ENCODE data around the gene RYR2. TPM values are rescaled to one million over a fixed set of nuclear protein-coding genes. Genes with fewer than 3 reads are reported as not detected.

Gene RYR2
- total and polyA plus RNA-seq, 2 experiments from 2014 or later, result 0.50 to 0.95 TPM

GRCh38 chr1:237318748-237319147, 276.8 kb downstream of the RYR2 start:
- TF ChIP-seq EZH2 (IDR thresholded peaks at IDR 0.05; ENCODE audit: borderline replicate concordance), result no peak
- no peak for TF ChIP-seq CTCF (IDR thresholded peaks at IDR 0.05; ENCODE audit: poor library complexity)
- no peak for TF ChIP-seq EZH2phosphoT487 (IDR thresholded peaks at IDR 0.05; ENCODE audit: low read depth, severe bottlenecking, unreplicated experiment)
- 88% methylated on average over 3 of the region's 3 CpGs for WGBS (ENCODE audit: low lambda C conversion rate, missing lambda C conversion rate)

GRCh38 chr1:237320890-237321289, 278.9 kb downstream of the RYR2 start:
- no peaks in the 10 kb centered on the region for H3K36me3 ChIP-seq (replicated peaks; ENCODE audit: insufficient read depth, low read depth)
- no peaks in the 10 kb centered on the region for H3K79me2 ChIP-seq
- no peak overlapping the region for H3K27ac ChIP-seq
- H3K4me3 ChIP-seq, result no peak overlapping the region
- no peaks in the 10 kb centered on the region for H3K9me3 ChIP-seq (ENCODE audit: low read depth)
- no peaks in the 10 kb centered on the region for H3K4me1 ChIP-seq (ENCODE audit: insufficient read depth)
- no peak for DNase-seq (ENCODE audit: low spot score)
- no peaks in the 10 kb centered on the region for H4K20me1 ChIP-seq (ENCODE audit: insufficient read depth, poor library complexity, severe bottlenecking)
- no peak overlapping the region for H3K4me2 ChIP-seq
- no peak for TF ChIP-seq EZH2phosphoT487 (IDR thresholded peaks at IDR 0.05; ENCODE audit: low read depth, severe bottlenecking, unreplicated experiment)
- no peak for TF ChIP-seq CTCF (IDR thresholded peaks at IDR 0.05; ENCODE audit: poor library complexity)
- no peak for TF ChIP-seq EZH2 (IDR thresholded peaks at IDR 0.05; ENCODE audit: borderline replicate concordance)
- no peak overlapping the region for H2AFZ ChIP-seq
- no peaks in the 10 kb centered on the region for H3K27me3 ChIP-seq
- H3K9me2 ChIP-seq (replicated peaks; ENCODE audit: insufficient read depth), result no peaks in the 10 kb centered on the region

More at GRCh38 chr1:237318748-237319147, 276.8 kb downstream of the RYR2 start:
- DNase-seq (ENCODE audit: low spot score), result no peak
- Histone ChIP-seq H3K36me3 (replicated peaks; ENCODE audit: insufficient read depth, low read depth) (no peaks in the 10 kb centered on the region), H3K79me2 (no peaks in the 10 kb centered on the region), H3K4me1 (ENCODE audit: insufficient read depth) (no peaks in the 10 kb centered on the region), H3K27me3 (no peaks in the 10 kb centered on the region), H3K27ac (no peak overlapping the region), H3K9me3 (ENCODE audit: low read depth) (no peaks in the 10 kb centered on the region), H3K4me3 (no peak overlapping the region), H3K9me2 (replicated peaks; ENCODE audit: insufficient read depth) (no peaks in the 10 kb centered on the region), H2AFZ (no peak overlapping the region), H4K20me1 (ENCODE audit: insufficient read depth, poor library complexity, severe bottlenecking) (no peaks in the 10 kb centered on the region), H3K4me2 (no peak overlapping the region)

DNA sequence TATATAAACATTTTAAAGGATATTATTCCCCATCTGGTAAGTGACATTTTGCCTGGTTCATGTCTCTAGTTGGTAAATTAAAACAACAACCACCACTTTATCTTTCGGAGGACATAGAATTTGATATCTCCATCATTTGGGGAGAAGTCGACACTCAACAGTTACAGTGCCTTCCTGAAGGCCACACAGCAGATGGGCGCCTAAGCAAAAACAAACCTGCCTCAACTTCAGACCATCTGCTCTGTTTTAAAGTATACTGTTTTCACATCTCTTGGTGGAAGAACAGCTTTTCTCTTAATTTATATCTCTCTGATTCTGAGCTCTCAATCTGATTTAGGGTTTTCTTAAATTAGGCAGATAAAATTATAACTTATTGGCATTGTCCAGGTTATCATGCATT, 282.2 kb downstream of the RYR2 start:
- Histone ChIP-seq H3K4me2 (no peak overlapping the region), H3K79me2 (no peaks in the 10 kb centered on the region), H3K36me3 (replicated peaks; ENCODE audit: insufficient read depth, low read depth) (no peaks in the 10 kb centered on the region), H3K27me3 (no peaks in the 10 kb centered on the region), H4K20me1 (ENCODE audit: insufficient read depth, poor library complexity, severe bottlenecking) (no peaks in the 10 kb centered on the region), H2AFZ (no peak overlapping the region), H3K9me2 (replicated peaks; ENCODE audit: insufficient read depth) (no peaks in the 10 kb centered on the region), H3K27ac (no peak overlapping the region), H3K4me1 (ENCODE audit: insufficient read depth) (no peaks in the 10 kb centered on the region), H3K4me3 (no peak overlapping the region), H3K9me3 (ENCODE audit: low read depth) (no peaks in the 10 kb centered on the region)
- TF ChIP-seq EZH2phosphoT487 (IDR thresholded peaks at IDR 0.05; ENCODE audit: low read depth, severe bottlenecking, unreplicated experiment) (no peak), EZH2 (IDR thresholded peaks at IDR 0.05; ENCODE audit: borderline replicate concordance) (no peak), CTCF (IDR thresholded peaks at IDR 0.05; ENCODE audit: poor library complexity) (no peak)
- no peak for DNase-seq (ENCODE audit: low spot score)
- 88% methylated on average over 3 of the region's 3 CpGs for WGBS (ENCODE audit: low lambda C conversion rate, missing lambda C conversion rate)

- DNase-seq (ENCODE audit: low spot score), result no peak
- Histone ChIP-seq H3K9me3 (ENCODE audit: low read depth) (no peaks in the 10 kb centered on the region), H3K79me2 (no peaks in the 10 kb centered on the region), H3K4me1 (ENCODE audit: insufficient read depth) (no peaks in the 10 kb centered on the region), H3K4me3 (no peak overlapping the region), H3K9me2 (replicated peaks; ENCODE audit: insufficient read depth) (no peaks in the 10 kb centered on the region), H3K4me2 (no peak overlapping the region), H2AFZ (no peak overlapping the region), H3K36me3 (replicated peaks; ENCODE audit: insufficient read depth, low read depth) (no peaks in the 10 kb centered on the region), H4K20me1 (ENCODE audit: insufficient read depth, poor library complexity, severe bottlenecking) (no peaks in the 10 kb centered on the region), H3K27me3 (no peaks in the 10 kb centered on the region), H3K27ac (no peak overlapping the region)
- WGBS (ENCODE audit: low lambda C conversion rate, missing lambda C conversion rate), result 56% methylated on average over 3 of the region's 3 CpGs
- TF ChIP-seq EZH2phosphoT487 (IDR thresholded peaks at IDR 0.05; ENCODE audit: low read depth, severe bottlenecking, unreplicated experiment) (no peak), EZH2 (IDR thresholded peaks at IDR 0.05; ENCODE audit: borderline replicate concordance) (no peak), CTCF (IDR thresholded peaks at IDR 0.05; ENCODE audit: poor library complexity) (no peak)
Observed at GRCh38 chr1:237327061-237327460, 285.1 kb downstream of the RYR2 start.

All from hepatocyte (in vitro differentiated cells).